ENCODE results near the gene CYP26C1.
A peak's percentile ranks its signal among the peaks of the same experiment; 100 is the strongest.

CYP26C1 gene

GRCh38 chr10:93065675-93066543, 5.3 kb downstream of the CYP26C1 start:
- Histone ChIP-seq H3K4me1 (ENCODE audit: control insufficient read depth, insufficient read depth, low read length) (peaks cover 29% of the 10 kb centered on the region), H3K4me2 (ENCODE audit: low read length) (peak overlapping the region; percentile 75), H3K9me3 (replicated peaks; ENCODE audit: low read length) (no peaks in the 10 kb centered on the region), H3K9ac (ENCODE audit: low read depth, low read length) (no peak overlapping the region), H3K27me3 (ENCODE audit: control insufficient read depth, insufficient read depth, low read length) (peaks cover 97% of the 10 kb centered on the region), H3K4me3 (ENCODE audit: low read length) (peak overlapping the region; percentile 52), H3K36me3 (ENCODE audit: insufficient read depth, low read length) (no peaks in the 10 kb centered on the region)

GRCh38 chr10:93066544-93066913, 5.9 kb downstream of the CYP26C1 start:
- Histone ChIP-seq H3K27me3 (ENCODE audit: control insufficient read depth, insufficient read depth, low read length) (peaks cover 96% of the 10 kb centered on the region), H3K4me2 (ENCODE audit: low read length) (peak overlapping the region; percentile 75), H3K4me3 (ENCODE audit: low read length) (no peak overlapping the region), H3K4me1 (ENCODE audit: control insufficient read depth, insufficient read depth, low read length) (peaks cover 29% of the 10 kb centered on the region), H3K36me3 (ENCODE audit: insufficient read depth, low read length) (no peaks in the 10 kb centered on the region), H3K9ac (ENCODE audit: low read depth, low read length) (no peak overlapping the region), H3K9me3 (replicated peaks; ENCODE audit: low read length) (no peaks in the 10 kb centered on the region)

GRCh38 chr10:93067443-93068365, 7.1 kb downstream of the CYP26C1 start:
- H3K4me1 ChIP-seq (ENCODE audit: control insufficient read depth, insufficient read depth, low read length) = peaks cover 30% of the 10 kb centered on the region
- H3K9ac ChIP-seq (ENCODE audit: low read depth, low read length) = no peak overlapping the region
- peak overlapping the region; percentile 70 for H3K4me2 ChIP-seq (ENCODE audit: low read length)
- H3K27me3 ChIP-seq (ENCODE audit: control insufficient read depth, insufficient read depth, low read length) = peaks cover 97% of the 10 kb centered on the region
- H3K36me3 ChIP-seq (ENCODE audit: insufficient read depth, low read length) = no peaks in the 10 kb centered on the region
- no peaks in the 10 kb centered on the region for H3K9me3 ChIP-seq (replicated peaks; ENCODE audit: low read length)
- peak overlapping the region; percentile 52 for H3K4me3 ChIP-seq (ENCODE audit: low read length)

DNA sequence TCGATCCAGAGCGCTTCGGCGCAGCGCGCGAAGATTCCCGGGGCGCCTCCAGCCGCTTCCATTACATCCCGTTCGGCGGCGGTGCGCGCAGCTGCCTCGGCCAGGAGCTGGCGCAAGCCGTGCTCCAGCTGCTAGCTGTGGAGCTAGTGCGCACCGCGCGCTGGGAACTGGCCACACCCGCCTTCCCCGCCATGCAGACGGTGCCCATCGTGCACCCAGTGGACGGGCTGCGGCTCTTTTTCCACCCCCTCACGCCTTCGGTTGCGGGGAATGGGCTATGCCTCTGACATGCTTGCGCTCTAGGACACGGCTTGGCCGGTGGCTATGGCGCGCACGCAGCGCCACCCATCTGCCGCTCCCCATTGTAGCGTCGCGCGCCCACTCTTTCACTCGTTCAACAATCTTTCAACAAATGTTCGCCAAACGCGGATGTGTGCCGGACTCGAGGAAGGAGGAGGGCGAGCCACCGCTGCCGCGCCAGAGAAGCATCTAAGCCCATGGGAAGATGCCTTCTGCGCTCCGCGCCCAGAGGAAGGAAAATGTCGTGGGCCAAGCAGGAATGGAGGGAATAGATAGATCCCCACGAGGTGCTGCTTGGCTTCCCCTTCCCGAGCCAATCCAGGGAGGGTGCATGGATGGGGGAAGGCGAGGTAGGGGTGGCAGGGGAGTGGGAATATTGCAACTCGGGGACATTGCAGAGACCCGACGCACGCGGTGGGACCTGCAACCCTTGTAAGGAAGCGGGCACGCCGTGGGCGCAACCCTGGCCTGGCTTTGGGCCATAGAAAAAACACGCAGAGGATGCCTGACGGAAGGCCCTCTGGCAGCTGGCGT, 8.0 kb downstream of the CYP26C1 start:
- peaks cover 31% of the 10 kb centered on the region for H3K4me1 ChIP-seq (ENCODE audit: control insufficient read depth, insufficient read depth, low read length)
- H3K36me3 ChIP-seq (ENCODE audit: insufficient read depth, low read length) = no peaks in the 10 kb centered on the region
- peak overlapping the region; percentile 52 for H3K4me3 ChIP-seq (ENCODE audit: low read length)
- H3K9ac ChIP-seq (ENCODE audit: low read depth, low read length) = no peak overlapping the region
- peak overlapping the region; percentile 70 for H3K4me2 ChIP-seq (ENCODE audit: low read length)
- H3K9me3 ChIP-seq (replicated peaks; ENCODE audit: low read length) = no peaks in the 10 kb centered on the region
- peaks cover 97% of the 10 kb centered on the region for H3K27me3 ChIP-seq (ENCODE audit: control insufficient read depth, insufficient read depth, low read length)

GRCh38 chr10:93069245-93069561, 8.6 kb downstream of the CYP26C1 start:
- Histone ChIP-seq H3K4me1 (ENCODE audit: control insufficient read depth, insufficient read depth, low read length) (peaks cover 36% of the 10 kb centered on the region), H3K9ac (ENCODE audit: low read depth, low read length) (no peak overlapping the region), H3K4me3 (ENCODE audit: low read length) (no peak overlapping the region), H3K9me3 (replicated peaks; ENCODE audit: low read length) (no peaks in the 10 kb centered on the region), H3K4me2 (ENCODE audit: low read length) (no peak overlapping the region), H3K36me3 (ENCODE audit: insufficient read depth, low read length) (no peaks in the 10 kb centered on the region), H3K27me3 (ENCODE audit: control insufficient read depth, insufficient read depth, low read length) (peaks cover 97% of the 10 kb centered on the region)

- no peak overlapping the region for H3K4me2 ChIP-seq (ENCODE audit: low read length)
- no peak overlapping the region for H3K4me3 ChIP-seq (ENCODE audit: low read length)
- no peaks in the 10 kb centered on the region for H3K36me3 ChIP-seq (ENCODE audit: insufficient read depth, low read length)
- peaks cover 97% of the 10 kb centered on the region for H3K27me3 ChIP-seq (ENCODE audit: control insufficient read depth, insufficient read depth, low read length)
- peaks cover 47% of the 10 kb centered on the region for H3K4me1 ChIP-seq (ENCODE audit: control insufficient read depth, insufficient read depth, low read length)
- H3K9ac ChIP-seq (ENCODE audit: low read depth, low read length) = no peak overlapping the region
- no peaks in the 10 kb centered on the region for H3K9me3 ChIP-seq (replicated peaks; ENCODE audit: low read length)
Observed at GRCh38 chr10:93070378-93071176, 10.0 kb downstream of the CYP26C1 start.

- Histone ChIP-seq H3K9me3 (replicated peaks; ENCODE audit: low read length) (no peaks in the 10 kb centered on the region), H3K9ac (ENCODE audit: low read depth, low read length) (no peak overlapping the region), H3K27me3 (ENCODE audit: control insufficient read depth, insufficient read depth, low read length) (peaks cover 97% of the 10 kb centered on the region), H3K4me3 (ENCODE audit: low read length) (no peak overlapping the region), H3K4me2 (ENCODE audit: low read length) (no peak overlapping the region), H3K4me1 (ENCODE audit: control insufficient read depth, insufficient read depth, low read length) (peaks cover 42% of the 10 kb centered on the region), H3K36me3 (ENCODE audit: insufficient read depth, low read length) (no peaks in the 10 kb centered on the region)
Observed at GRCh38 chr10:93071177-93071472, 10.5 kb downstream of the CYP26C1 start.

- H3K4me1 ChIP-seq (ENCODE audit: control insufficient read depth, insufficient read depth, low read length) = peaks cover 40% of the 10 kb centered on the region
- H3K4me2 ChIP-seq (ENCODE audit: low read length) = peak overlapping the region; percentile 71
- H3K9ac ChIP-seq (ENCODE audit: low read depth, low read length) = no peak overlapping the region
- H3K36me3 ChIP-seq (ENCODE audit: insufficient read depth, low read length) = no peaks in the 10 kb centered on the region
- no peaks in the 10 kb centered on the region for H3K9me3 ChIP-seq (replicated peaks; ENCODE audit: low read length)
- peaks cover 97% of the 10 kb centered on the region for H3K27me3 ChIP-seq (ENCODE audit: control insufficient read depth, insufficient read depth, low read length)
- H3K4me3 ChIP-seq (ENCODE audit: low read length) = peak overlapping the region; percentile 53
Observed at GRCh38 chr10:93071674-93072224, 11.2 kb downstream of the CYP26C1 start.

DNA sequence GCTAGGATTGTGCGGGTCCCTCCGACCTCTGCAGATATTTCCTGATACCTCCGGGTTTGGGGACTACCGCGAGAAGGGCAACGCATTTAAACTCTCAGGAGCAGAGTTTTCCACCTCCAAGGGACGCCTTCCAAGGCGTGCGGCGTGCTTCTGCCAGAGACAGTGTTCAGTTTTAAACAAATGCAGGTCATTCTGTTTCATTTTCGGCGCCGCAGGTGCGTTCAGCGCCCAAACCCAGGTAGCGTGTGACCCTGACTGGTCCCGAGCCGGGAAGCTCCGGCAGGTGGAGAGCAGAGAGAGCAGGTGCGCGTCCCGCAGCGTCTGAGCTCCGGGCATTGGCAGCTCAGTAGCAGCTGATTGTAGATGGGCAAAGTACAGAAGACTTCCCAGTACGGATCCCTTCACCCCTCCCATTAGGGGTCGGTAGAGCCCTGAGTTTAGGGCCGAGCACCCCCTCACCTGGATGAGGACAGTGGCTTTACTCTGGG, 11.7 kb downstream of the CYP26C1 start:
- Histone ChIP-seq H3K36me3 (ENCODE audit: insufficient read depth, low read length) (no peaks in the 10 kb centered on the region), H3K9ac (ENCODE audit: low read depth, low read length) (no peak overlapping the region), H3K4me1 (ENCODE audit: control insufficient read depth, insufficient read depth, low read length) (peaks cover 40% of the 10 kb centered on the region), H3K9me3 (replicated peaks; ENCODE audit: low read length) (no peaks in the 10 kb centered on the region), H3K4me3 (ENCODE audit: low read length) (peak overlapping the region; percentile 53), H3K27me3 (ENCODE audit: control insufficient read depth, insufficient read depth, low read length) (peaks cover 96% of the 10 kb centered on the region), H3K4me2 (ENCODE audit: low read length) (peak overlapping the region; percentile 71)

GRCh38 chr10:93072713-93073538, 12.3 kb downstream of the CYP26C1 start:
- Histone ChIP-seq H3K27me3 (ENCODE audit: control insufficient read depth, insufficient read depth, low read length) (peaks cover 93% of the 10 kb centered on the region), H3K36me3 (ENCODE audit: insufficient read depth, low read length) (no peaks in the 10 kb centered on the region)

More at GRCh38 chr10:93072713-93073538, 12.3 kb downstream of the CYP26C1 start:
- peak overlapping the region; percentile 71 for H3K4me2 ChIP-seq (ENCODE audit: low read length)
- peaks cover 40% of the 10 kb centered on the region for H3K4me1 ChIP-seq (ENCODE audit: control insufficient read depth, insufficient read depth, low read length)
- H3K4me3 ChIP-seq (ENCODE audit: low read length) = peak overlapping the region; percentile 53
- H3K9ac ChIP-seq (ENCODE audit: low read depth, low read length) = no peak overlapping the region
- no peaks in the 10 kb centered on the region for H3K9me3 ChIP-seq (replicated peaks; ENCODE audit: low read length)

Measured in skeletal muscle satellite cell (primary cell).